Natural killer cell treated with Interleukin-12 subunit alpha and Interleukin-12 subunit beta and Interleukin-15 and Interleukin-18, amount 100 ng/mL, for 72 hours (primary cell): ENCODE results near the gene NFAM1. TPM values are rescaled to one million over a fixed set of nuclear protein-coding genes. Genes with fewer than 3 reads are reported as not detected.

ENCODE experiments used
- ATAC-seq, 2 donors: fragments of 150-1000 bp; cut with Tn5 transposase in 1 of 2; sonication (Bioruptor Pico), chemical (Tn5 transposase) in 1 of 2; 2 replicates each; pipeline ENCODE4 v1.10.0; 2021
- DNase-seq: peaks from one replicate; pipeline ENCODE4 v3.0.0; 2022; ENCODE audit warnings: low spot score
- H3K27ac Mint-ChIP-seq, 2 donors: 1 replicate in 1 of 2; 2 replicates in 1 of 2; pipeline ENCODE4 v1.8.0; 2022; ENCODE audit warnings: mixed read lengths in 2 of 2, mild to moderate bottlenecking in 1 of 2, moderate library complexity in 1 of 2
- H3K27me3 Mint-ChIP-seq, 2 donors: 1 replicate in 1 of 2; 2 replicates in 1 of 2; pipeline ENCODE4 v1.8.0; 2022; ENCODE audit warnings: mixed read lengths in 2 of 2
- H3K36me3 Mint-ChIP-seq: one replicate; pipeline ENCODE4 v1.8.0; 2022; ENCODE audit warnings: mixed read lengths
- H3K4me1 Mint-ChIP-seq, 2 donors: 1 replicate in 1 of 2; 2 replicates in 1 of 2; pipeline ENCODE4 v1.8.0; 2022; ENCODE audit warnings: low read depth in 2 of 2, mixed read lengths in 2 of 2, mild to moderate bottlenecking in 1 of 2
- H3K4me3 Mint-ChIP-seq: one replicate; pipeline ENCODE4 v1.8.0; 2022; ENCODE audit warnings: mixed read lengths
- H3K9me3 Mint-ChIP-seq: 2 replicates; pipeline ENCODE4 v1.8.0; 2022; ENCODE audit warnings: mixed read lengths
- total RNA-seq, 2 donors: library from RNA; stranded (reverse); gene quantifications; one replicate each; pipeline ENCODE4 v1.2.3, GENCODE V29; 2022

The NFAM1 gene
- total RNA-seq, 2 donors from 2014 or later = 0.19 to 0.47 TPM

DNA sequence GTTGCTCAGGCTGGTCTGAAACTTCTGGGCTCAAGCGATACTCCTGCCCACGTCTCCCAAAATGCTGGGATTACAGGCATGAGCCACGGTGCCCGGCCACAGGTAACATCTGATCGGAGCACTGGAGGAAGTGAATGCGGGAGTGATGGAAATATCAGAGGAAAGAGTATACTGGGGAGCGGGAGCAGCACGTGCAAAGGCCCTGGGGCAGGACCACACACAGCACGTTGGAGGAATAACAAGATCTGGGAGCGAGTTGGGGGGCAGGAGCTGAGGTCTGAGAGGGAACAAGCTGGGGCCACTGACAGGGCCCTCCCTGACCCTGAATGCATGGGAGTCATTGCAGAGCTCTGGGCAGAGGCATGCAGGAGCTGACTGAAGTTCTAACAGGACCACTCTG is 70.7 kb downstream of the NFAM1 start:
- H3K27ac Mint-ChIP-seq = no peak overlapping the region
- no peaks in the 10 kb centered on the region for H3K4me1 Mint-ChIP-seq
- no peak overlapping the region for H3K4me3 Mint-ChIP-seq
- no peaks in the 10 kb centered on the region for H3K36me3 Mint-ChIP-seq
- no peak for DNase-seq
- no peak for ATAC-seq
- no peaks in the 10 kb centered on the region for H3K9me3 Mint-ChIP-seq
- H3K27me3 Mint-ChIP-seq = peaks cover 15 to 31% of the 10 kb centered on the region in 2 donors

DNA sequence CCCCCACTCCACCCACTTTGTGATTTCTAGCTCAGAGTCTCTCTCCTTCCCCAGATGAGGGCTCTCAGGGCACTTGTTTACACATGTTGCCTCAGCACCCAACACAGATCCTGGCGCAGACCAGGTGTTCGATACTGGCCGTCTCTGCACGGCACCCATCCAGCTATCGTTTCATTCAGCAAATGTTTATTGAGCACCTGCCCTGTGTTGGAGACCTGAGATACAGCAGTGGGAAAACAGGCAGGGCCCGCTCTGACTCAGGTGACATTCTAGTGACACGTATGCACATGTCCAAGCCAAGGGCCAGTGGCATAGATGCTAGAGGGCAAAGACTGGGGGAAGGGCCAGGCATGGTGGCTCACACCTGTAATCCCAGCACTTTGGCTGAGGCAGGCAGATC is 71.9 kb downstream of the NFAM1 start:
- Mint-ChIP-seq H3K36me3 (no peaks in the 10 kb centered on the region), H3K27me3 (peaks cover 15 to 24% of the 10 kb centered on the region in 2 donors), H3K9me3 (no peaks in the 10 kb centered on the region), H3K4me1 (no peaks in the 10 kb centered on the region), H3K27ac (no peak overlapping the region), H3K4me3 (no peak overlapping the region)
- ATAC-seq (no peak), DNase-seq (no peak)

DNA sequence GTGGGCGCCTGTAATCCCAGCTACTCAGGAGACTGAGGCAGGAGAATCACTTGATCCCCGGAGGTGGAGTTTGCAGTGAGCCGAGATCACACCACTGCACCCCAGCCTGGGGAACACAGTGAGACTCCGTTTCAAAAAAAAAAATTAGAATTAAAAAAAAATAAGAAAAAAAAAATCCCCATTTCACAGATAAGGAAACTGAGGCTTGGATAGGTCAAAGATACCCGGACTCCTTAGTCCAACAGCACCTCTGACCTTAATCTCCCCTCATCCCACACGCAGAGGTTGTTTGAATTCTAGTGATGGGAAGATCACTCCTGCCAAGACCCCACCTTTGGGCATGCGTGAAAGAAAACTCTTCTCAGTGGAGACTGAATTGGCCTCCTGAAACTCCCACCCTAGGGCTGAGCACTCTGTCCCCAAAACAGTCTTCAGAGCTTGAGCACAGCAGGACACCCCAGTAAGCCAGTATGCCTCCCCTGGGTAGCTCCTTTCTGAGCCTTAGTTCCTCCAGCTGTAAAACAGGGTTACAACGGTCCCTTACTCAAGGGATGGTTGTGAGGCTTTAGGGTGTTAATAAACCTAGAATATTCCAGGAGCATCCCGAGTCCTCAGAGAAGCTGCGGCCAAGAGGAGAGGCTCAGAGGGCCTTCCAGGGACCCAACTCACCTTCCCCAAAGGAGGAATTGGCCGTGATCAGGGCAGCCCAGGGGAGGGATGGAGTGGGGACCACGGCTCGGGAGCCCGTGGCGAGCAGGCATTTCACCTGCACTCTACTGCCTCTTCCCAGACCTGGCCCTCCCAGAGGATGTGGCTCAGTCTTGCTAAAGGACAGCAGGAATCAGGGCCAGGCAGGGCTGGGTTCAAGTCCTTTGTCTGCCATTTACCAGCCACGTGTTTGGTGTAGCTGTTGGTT is 73.3 kb downstream of the NFAM1 start:
- no peak for DNase-seq
- Mint-ChIP-seq H3K9me3 (no peaks in the 10 kb centered on the region), H3K4me3 (no peak overlapping the region), H3K36me3 (no peaks in the 10 kb centered on the region), H3K27ac (no peak overlapping the region), H3K27me3 (peaks cover 15 to 18% of the 10 kb centered on the region in 2 donors), H3K4me1 (peaks cover 0 to 6% of the 10 kb centered on the region in 2 donors)
- no peak for ATAC-seq

DNA sequence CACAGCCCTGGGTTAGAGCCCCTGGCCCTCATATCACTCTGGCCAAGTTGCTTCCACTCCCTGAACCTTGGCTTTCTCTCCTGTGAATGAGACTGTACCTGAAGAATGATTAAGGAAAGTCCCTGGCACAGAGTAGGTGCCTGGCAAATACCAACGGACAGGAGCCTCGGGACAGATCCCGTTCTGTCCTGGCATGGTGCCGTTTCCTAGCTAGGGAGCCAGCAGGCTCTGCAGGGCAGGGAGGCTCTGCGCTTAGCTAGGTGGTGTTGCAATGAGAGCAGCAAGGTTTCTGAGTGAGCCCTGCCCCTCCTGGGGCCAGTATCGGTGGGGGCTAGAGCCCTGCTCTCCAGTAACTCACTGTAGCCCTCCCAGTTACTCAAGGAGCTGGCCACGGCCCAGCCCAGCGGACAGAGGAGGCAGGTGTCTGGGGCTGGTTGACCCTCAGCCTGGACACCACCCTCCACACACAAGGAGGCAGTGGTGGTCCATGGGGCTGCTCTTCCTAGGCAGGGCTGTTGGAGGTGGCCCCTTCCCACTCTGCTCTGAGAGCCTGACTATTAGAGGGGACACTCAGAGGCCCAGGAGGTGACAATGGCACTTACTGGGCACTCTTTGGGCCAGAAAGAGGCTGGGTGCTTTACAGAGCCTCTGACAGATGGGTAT is 74.4 kb downstream of the NFAM1 start:
- H3K36me3 Mint-ChIP-seq = no peaks in the 10 kb centered on the region
- H3K4me3 Mint-ChIP-seq = no peak overlapping the region
- H3K4me1 Mint-ChIP-seq = peaks cover 0 to 6% of the 10 kb centered on the region in 2 donors
- DNase-seq (no peak), ATAC-seq (no peak)
- peaks cover 15 to 16% of the 10 kb centered on the region in 2 donors for H3K27me3 Mint-ChIP-seq
- no peak overlapping the region for H3K27ac Mint-ChIP-seq
- no peaks in the 10 kb centered on the region for H3K9me3 Mint-ChIP-seq

DNA sequence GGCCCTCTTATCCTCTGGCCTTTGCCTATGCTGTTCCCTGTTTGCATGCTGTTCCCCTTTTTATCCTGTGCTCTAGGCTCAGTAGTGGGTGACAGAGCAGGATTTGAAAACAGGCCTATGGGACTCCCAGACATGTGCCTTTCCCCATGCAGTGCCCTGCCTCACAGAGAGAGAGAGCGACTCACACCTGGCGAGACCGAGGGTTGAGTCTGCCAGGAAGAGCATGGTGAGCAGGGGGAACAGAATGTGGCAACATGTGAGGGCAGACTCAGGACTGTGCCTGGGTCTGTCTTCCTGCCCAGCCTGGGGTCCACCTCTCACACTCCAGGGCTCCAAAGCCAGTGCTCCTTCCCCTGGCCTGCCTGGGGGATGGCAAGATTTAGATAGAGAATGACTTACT is 75.0 kb downstream of the NFAM1 start:
- DNase-seq (no peak), ATAC-seq (no peak)
- Mint-ChIP-seq H3K4me1 (peaks cover 0 to 6% of the 10 kb centered on the region in 2 donors), H3K27me3 (peaks cover 11 to 14% of the 10 kb centered on the region in 2 donors), H3K36me3 (no peaks in the 10 kb centered on the region), H3K4me3 (no peak overlapping the region), H3K27ac (no peak overlapping the region), H3K9me3 (no peaks in the 10 kb centered on the region)

DNA sequence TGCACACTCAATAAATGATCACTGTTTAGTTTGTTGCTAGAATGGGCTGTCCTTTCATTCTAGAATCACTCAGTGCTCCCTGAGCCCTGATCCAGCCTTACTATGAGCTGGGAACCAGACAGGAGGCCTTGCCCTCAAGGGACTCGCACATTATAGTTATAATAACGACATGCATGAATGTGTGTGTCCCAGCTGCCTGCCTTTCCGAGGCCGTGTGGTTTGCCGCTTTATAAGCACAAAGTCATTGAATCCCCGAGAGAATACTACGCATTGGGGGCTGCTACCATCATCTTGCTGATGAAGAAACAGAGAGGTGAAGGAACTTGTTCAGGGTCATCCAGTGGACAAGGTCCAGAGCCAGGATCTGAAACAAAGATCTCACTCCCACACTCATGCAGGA is 75.7 kb downstream of the NFAM1 start:
- ATAC-seq = no peak

DNA sequence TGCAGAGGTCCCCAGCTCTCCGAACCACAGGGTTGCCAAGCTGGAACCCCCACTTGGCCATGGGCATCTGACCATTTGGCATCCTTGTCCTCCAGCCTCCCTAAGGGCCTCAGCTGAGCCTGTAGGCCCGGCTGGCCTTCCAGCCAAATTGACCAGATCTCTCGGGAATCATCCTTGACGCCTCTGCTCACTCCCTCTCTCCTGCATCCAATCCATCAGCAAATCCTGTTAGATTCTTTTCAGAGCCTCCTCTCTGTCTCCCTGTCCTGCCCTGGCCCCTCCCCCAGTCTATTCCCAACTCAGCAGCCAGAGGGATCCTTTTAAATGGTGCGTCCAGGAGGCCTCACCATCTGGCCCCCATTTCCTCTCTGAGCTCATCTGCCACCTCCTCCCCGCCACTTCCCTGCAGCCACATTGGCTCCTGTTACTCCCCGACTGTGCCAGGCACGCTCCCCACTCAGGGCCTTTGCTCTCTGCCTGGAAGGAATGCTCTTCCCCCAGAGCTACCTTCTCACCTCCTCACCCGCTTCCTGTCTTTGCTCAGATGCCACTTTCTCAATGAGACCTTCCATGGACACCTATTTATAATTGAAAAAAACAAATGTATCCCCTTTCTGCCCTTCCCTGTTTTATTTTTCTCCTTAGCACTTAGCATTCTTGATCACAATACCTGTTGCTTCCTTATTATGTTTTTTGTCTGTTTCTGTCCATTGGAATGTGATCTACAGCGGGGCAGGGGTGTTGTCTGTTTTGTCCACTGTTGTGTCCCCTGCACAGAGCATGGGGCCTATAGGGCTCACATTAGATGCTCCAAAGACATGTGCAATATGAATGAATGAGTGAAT is 78.1 kb downstream of the NFAM1 start:
- Mint-ChIP-seq H3K27me3 (peaks cover 0 to 5% of the 10 kb centered on the region in 2 donors), H3K4me3 (no peak overlapping the region), H3K27ac (no peak overlapping the region), H3K9me3 (no peaks in the 10 kb centered on the region), H3K36me3 (no peaks in the 10 kb centered on the region), H3K4me1 (peaks cover 0 to 6% of the 10 kb centered on the region in 2 donors)
- DNase-seq (no peak), ATAC-seq (no peak)

More for the DNA sequence above, 75.7 kb downstream of the NFAM1 start:
- no peak for DNase-seq
- Mint-ChIP-seq H3K9me3 (no peaks in the 10 kb centered on the region), H3K27me3 (peaks cover 4 to 8% of the 10 kb centered on the region in 2 donors), H3K4me1 (peaks cover 0 to 6% of the 10 kb centered on the region in 2 donors), H3K4me3 (no peak overlapping the region), H3K36me3 (no peaks in the 10 kb centered on the region), H3K27ac (no peak overlapping the region)

DNA sequence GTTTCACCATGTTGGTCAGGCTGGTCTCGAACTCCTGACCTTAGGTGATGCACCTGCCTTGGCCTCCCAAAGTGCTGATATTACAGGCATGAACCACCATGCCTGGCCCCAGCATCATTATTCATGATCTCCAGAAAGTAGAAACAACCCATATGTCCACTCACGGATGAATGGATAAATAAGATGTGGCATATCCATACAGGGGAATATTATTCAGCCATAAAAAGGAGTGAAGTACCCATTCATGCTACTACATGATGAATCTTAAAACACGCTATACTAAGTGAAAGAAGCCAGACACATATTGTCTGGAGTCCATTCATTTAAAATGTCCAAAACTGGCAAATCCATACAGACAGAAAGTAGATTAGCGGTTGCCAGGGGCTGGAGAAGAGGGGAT is 81.8 kb downstream of the NFAM1 start:
- DNase-seq = no peak
- no peak for ATAC-seq
- Mint-ChIP-seq H3K27me3 (peaks cover 0 to 5% of the 10 kb centered on the region in 2 donors), H3K27ac (no peak overlapping the region), H3K9me3 (no peaks in the 10 kb centered on the region), H3K4me1 (peaks cover 0 to 6% of the 10 kb centered on the region in 2 donors), H3K4me3 (no peak overlapping the region), H3K36me3 (no peaks in the 10 kb centered on the region)

DNA sequence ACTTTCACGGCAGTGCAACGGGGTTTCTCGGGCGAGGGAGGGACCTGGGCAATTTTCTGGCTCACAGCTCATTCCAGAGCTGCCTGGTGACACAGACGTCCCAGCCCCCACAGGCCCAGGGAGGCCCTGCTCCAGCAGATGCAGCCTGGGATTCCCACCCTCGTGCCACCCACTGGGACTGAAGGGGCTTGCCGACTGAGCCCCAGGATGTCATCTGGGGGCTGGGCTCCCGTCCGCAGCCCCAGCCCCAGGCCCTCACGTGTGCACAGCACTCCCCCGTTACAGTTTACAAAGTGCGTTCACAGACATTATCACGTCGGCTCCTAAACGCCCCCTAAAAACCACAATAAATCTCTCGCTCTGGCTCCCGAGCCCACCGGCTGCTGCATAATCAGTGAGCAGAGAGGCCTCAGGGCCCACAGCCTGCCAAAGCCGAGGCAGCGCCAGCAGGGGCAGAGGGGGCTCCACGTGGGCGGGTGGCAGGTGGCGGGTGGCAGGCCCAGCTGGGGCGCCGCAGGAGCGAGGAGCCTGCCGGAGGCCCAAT is 84.8 kb downstream of the NFAM1 start:
- DNase-seq (no peak), ATAC-seq (no peak)
- Mint-ChIP-seq H3K27me3 (peaks cover 0 to 3% of the 10 kb centered on the region in 2 donors), H3K4me3 (no peak overlapping the region), H3K36me3 (no peaks in the 10 kb centered on the region), H3K9me3 (no peaks in the 10 kb centered on the region), H3K4me1 (no peaks in the 10 kb centered on the region), H3K27ac (no peak overlapping the region)

DNA sequence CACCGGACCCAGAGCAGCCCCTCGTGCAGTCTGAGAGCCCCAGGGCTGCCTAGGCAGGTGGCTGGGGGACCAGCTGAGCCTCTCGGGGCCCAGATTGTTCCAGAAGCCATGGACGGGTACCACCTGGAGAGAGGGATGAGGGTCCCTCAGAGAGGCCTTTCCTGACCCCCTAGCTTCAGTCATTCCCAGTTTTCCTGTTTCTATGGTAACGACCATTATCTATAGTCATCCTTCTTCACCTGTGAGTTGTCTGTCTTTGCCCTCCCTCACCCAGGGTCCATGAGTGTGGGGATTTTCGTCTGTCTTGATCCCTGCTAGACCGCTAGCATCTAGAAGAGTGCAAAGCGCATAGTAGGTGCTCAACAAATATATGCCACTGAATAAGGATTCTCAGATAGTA is 85.5 kb downstream of the NFAM1 start:
- no peak for ATAC-seq

DNA sequence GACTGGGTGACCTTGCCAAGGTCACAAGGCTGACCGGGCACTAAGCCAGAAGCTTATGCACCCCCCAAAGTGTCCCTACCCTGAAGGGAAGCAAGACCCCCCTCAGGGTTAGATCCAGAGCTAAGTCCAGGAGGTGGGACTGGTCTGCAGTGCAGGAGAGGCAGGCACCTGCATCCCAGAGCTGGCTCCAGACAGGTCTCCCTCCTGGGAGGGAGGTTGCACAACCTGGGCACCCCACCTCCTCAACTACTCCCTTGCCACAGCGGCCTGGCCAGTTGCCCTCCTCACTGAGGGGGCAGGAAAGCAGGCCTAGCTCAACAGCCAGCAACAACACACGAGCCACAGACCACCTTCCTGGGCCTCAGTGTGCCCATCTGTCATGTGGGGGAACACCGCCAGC is 86.7 kb downstream of the NFAM1 start:
- DNase-seq = no peak
- Mint-ChIP-seq H3K27me3 (peaks cover 0 to 12% of the 10 kb centered on the region in 2 donors), H3K4me1 (peaks cover 0 to 3% of the 10 kb centered on the region in 2 donors), H3K9me3 (no peaks in the 10 kb centered on the region), H3K4me3 (no peak overlapping the region), H3K36me3 (no peaks in the 10 kb centered on the region), H3K27ac (no peak overlapping the region)
- ATAC-seq = no peak

More for the DNA sequence above, 85.5 kb downstream of the NFAM1 start:
- Mint-ChIP-seq H3K4me3 (no peak overlapping the region), H3K9me3 (no peaks in the 10 kb centered on the region), H3K27ac (no peak overlapping the region), H3K36me3 (no peaks in the 10 kb centered on the region), H3K4me1 (peaks cover 0 to 3% of the 10 kb centered on the region in 2 donors), H3K27me3 (peaks cover 0 to 9% of the 10 kb centered on the region in 2 donors)
- no peak for DNase-seq

DNA sequence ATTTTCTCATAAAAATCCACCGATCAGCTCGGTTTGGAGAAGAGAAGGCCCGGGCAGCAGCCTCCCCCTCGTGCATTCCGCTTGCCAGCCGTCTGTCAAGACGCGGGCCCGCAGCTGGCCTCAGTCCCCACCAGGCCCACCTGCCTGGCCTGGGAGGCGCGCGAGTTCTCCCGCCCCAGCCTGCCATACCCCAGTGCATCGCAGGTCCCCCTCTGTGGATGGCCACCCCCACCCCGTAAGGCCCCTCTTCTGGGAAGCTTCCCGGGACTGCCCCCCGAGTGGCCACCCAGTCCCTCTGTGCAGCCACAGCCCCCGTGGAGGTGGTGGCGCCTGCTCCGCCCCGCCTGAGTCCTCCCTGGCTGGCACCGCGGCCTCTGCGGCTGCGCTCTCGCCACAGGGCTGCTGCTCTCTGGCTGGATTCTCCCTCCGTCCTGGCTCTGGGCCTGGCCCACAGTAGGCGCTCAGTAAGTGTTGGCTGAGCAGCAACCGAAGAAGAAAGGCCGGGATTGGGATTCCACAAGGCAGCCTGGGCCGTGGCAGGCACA is 87.8 kb downstream of the NFAM1 start:
- Mint-ChIP-seq H3K9me3 (no peaks in the 10 kb centered on the region), H3K4me1 (peaks cover 0 to 3% of the 10 kb centered on the region in 2 donors)
- no peak for ATAC-seq

DNA sequence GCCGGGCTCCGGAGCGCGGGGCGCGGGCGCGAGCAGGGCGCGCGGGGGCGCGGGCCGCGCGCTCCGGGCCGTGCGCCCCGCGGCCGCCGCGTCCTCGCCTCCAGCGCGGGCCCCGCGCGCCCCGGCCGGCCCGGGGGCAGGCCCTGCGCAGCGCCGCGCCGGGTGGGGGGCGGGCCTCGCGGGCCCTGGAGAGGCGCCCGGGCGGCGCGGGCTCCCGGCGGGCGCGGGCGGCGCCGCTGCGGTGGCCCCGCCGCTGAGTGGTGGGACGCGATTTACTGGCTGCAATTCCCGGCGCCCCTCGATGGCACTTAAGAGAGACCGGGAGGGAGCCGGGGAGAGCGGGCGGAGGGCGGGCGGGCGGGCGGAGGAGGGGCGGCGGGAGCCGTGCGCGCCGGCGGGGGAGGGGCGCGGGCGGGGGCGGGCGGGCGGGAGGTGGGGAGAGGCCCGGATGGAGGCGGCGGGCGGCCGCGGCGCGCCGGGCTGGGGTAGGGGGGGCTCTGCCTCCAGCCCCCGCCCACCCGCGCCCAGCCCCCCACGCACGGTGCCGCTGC is 88.6 kb downstream of the NFAM1 start:
- H3K27me3 Mint-ChIP-seq = peaks cover 0 to 12% of the 10 kb centered on the region in 2 donors
- no peak for DNase-seq
- H3K4me1 Mint-ChIP-seq = peaks cover 0 to 3% of the 10 kb centered on the region in 2 donors
- peak in 1 of 2 donors; percentile 28 for ATAC-seq
- no peak overlapping the region for H3K4me3 Mint-ChIP-seq
- no peaks in the 10 kb centered on the region for H3K36me3 Mint-ChIP-seq
- H3K9me3 Mint-ChIP-seq = no peaks in the 10 kb centered on the region
- no peak overlapping the region for H3K27ac Mint-ChIP-seq

More for the DNA sequence above, 87.8 kb downstream of the NFAM1 start:
- Mint-ChIP-seq H3K27ac (no peak overlapping the region), H3K27me3 (peaks cover 0 to 12% of the 10 kb centered on the region in 2 donors), H3K36me3 (no peaks in the 10 kb centered on the region), H3K4me3 (peak overlapping the region; percentile 8)
- DNase-seq = no peak
